Measurements from ENCODE around the gene CEACAM19.
"Not testable (repeated sequence)": the region's sequence is repeated elsewhere in the genome, so short reads cannot be mapped to it uniquely, and the experiment has no call there.

DNA sequence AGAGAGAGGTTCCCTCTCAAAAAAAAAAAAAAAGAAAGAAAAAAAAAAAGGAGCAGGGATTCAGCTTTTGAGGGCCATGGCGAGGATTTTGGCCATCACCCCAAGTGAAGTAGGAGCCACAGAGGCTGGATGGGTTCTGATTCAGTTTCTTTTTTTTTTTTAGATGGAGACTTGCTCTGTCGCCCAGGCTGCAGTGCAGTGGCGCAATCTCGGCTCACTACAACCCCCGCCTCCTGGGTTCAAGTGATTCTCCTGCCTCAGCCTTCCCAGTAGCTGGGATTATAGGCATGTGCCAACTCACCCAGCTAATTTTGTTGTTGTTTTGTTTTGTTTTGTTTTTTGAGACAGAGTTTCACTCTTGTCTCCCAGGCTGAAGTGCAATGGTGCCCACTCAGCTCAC, 50.1 kb downstream of the CEACAM19 start:
- not testable (repeated sequence) for TF ChIP-seq CTCF, POLR2A (IDR thresholded peaks at IDR 0.05)

All from uterus (tissue), 2 donors.